Parietal lobe (tissue), 1 donor: ENCODE results near the gene TRAPPC2. TPM values are rescaled to one million over a fixed set of nuclear protein-coding genes. Genes with fewer than 3 reads are reported as not detected.

Source experiments
- total RNA-seq: library from RNA; depleted of rRNA; stranded (reverse); fragments of >200 nt; gene quantifications from one replicate; pipeline ENCODE4 v1.2.3, GENCODE V29; 2014

The TRAPPC2 gene
- total RNA-seq: 41.9 TPM

GRCh38 chrX:13734278-13735172 is at the start of gene TRAPPC2, which contains the start of gene OFD1:
Gene TRAPPC2 (minus strand): TSS chrX:13734620. CDS start chrX:13719963, 14,657 bp downstream.
Gene OFD1 (plus strand): TSS chrX:13734748. CDS start chrX:13735072, 324 bp downstream.

DNA sequence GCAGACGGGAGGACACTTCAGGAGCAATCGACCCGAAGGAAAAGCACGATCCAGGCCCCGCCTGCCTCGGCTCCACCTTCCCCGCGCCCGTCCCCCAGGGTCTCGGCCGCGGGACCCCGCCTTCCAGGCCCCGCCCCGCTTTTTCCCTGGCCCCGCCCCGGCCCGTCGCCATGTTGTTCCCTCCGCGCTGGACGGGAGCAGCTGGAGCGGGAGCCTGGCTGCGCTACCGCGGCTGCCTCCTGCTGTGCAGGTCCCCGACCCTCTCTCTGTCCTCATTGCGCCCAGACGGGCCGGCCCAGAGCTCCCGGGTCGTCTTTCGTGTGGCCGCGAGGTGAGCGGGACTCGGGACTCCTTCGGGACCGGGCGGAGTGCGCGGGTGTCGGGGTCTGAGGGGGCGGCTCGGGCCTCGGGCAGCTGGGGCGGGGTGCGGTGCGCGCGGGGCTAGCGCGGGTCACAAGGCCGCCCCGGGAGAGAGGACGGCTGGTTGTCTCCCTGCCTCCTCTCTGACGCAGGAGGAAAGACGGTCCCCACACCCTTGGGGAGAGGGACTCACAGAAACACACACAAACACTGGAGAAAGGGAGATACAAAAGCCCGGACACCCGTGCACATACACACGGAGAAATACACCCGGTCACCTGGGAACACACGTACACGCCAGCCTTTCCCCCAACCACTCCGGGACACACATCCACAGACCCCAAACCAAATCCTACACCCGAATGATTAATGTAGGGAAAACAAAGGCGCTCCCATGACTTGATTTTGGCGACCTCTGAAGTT is 45.3 kb downstream of the TRAPPC2 start, which contains the start of gene RAB9A:
Gene RAB9A, plus strand, starts transcription at position 171 of the 783 bp plus-strand sequence. CDS start 19,619 bp downstream, outside the sequence.

Other genes starting within 250 kb of the TRAPPC2 start
- 0.31 TPM for gene EGFL6, start 165.0 kb downstream of the TRAPPC2 start, total RNA-seq
- gene TCEANC, start 81.5 kb downstream of the TRAPPC2 start, total RNA-seq: 8.8 TPM
- gene RAB9A, start 45.5 kb downstream of the TRAPPC2 start, total RNA-seq: 17.2 TPM
- 39.4 TPM for gene OFD1, start 128 bp upstream of the TRAPPC2 start, total RNA-seq
- gene GPM6B, start 82.5 kb upstream of the TRAPPC2 start, total RNA-seq: 362 TPM